GM12872 (cell line): ENCODE data around the gene CMSS1.

Experiments
- CTCF ChIP-seq: IDR thresholded peaks from 3 replicates; pipeline ENCODE4 v1.5.1; 2011; ENCODE audit warnings: low read depth, mild to moderate bottlenecking, low read length, moderate library complexity; ENCODE audit not compliant: insufficient read depth

Gene CMSS1

GRCh38 chr3:99896482-99896881, 78.8 kb downstream of the CMSS1 start:
- no peak for TF ChIP-seq CTCF

- no peak for TF ChIP-seq CTCF
Observed at GRCh38 chr3:99899603-99900002, 81.9 kb downstream of the CMSS1 start.

- TF ChIP-seq CTCF, result no peak
Observed at GRCh38 chr3:99900248-99900647, 82.6 kb downstream of the CMSS1 start.

- no peak for TF ChIP-seq CTCF
Observed at GRCh38 chr3:99901200-99901926, 83.7 kb downstream of the CMSS1 start.

- no peak for TF ChIP-seq CTCF
Observed at GRCh38 chr3:99902091-99902490, 84.4 kb downstream of the CMSS1 start.

- TF ChIP-seq CTCF, result no peak
Observed at GRCh38 chr3:99903869-99904268, 86.2 kb downstream of the CMSS1 start.

- no peak for TF ChIP-seq CTCF
Observed at GRCh38 chr3:99907959-99908544, 90.4 kb downstream of the CMSS1 start.
